Activated CD8-positive, alpha-beta T cell treated with anti-CD3 and anti-CD28 coated beads for 36 hours (primary cell): ENCODE measurements around the gene KIAA1755. TPM values are rescaled to one million over a fixed set of nuclear protein-coding genes. Genes with fewer than 3 reads are reported as not detected.

Experiments
- ATAC-seq: fragments of 200-7000 bp; cut with Tn5 transposase; one replicate; pipeline ENCODE4 v1.10.0; 2021; ENCODE audit warnings: mild to moderate bottlenecking, moderate library complexity
- CTCF ChIA-PET: fragments of 350-600 bp; sonication (Branson Sonifier 250); formaldehyde crosslinking; loops from one replicate; lab custom pipeline; 2021; ENCODE audit warnings: antibody characterized with exemption; lab: Charles Lee
- POLR2A ChIA-PET: fragments of 350-600 bp; sonication (Branson Sonifier 250); formaldehyde crosslinking; loops from one replicate; lab custom pipeline; 2021; ENCODE audit warnings: antibody characterized with exemption; lab: Charles Lee
- DNase-seq: peaks from one replicate; pipeline ENCODE4 v3.0.0-alpha.2; 2020
- H3K27ac Mint-ChIP-seq: one replicate; pipeline ENCODE4 v1.8.0; 2021; ENCODE audit warnings: mild to moderate bottlenecking, mixed read lengths
- H3K27me3 Mint-ChIP-seq: one replicate; pipeline ENCODE4 v1.8.0; 2021; ENCODE audit warnings: mixed read lengths
- H3K36me3 Mint-ChIP-seq: one replicate; pipeline ENCODE4 v1.8.0; 2021; ENCODE audit warnings: low read depth, mixed read lengths
- H3K4me1 Mint-ChIP-seq: one replicate; pipeline ENCODE4 v1.8.0; 2021; ENCODE audit warnings: low read depth, mixed read lengths
- H3K4me3 Mint-ChIP-seq: one replicate; pipeline ENCODE4 v1.8.0; 2021; ENCODE audit warnings: mild to moderate bottlenecking, moderate library complexity, mixed read lengths
- H3K9me3 Mint-ChIP-seq: one replicate; pipeline ENCODE4 v1.8.0; 2021; ENCODE audit warnings: mixed read lengths
- CTCF ChIP-seq: fragments of 200-600 bp; IDR thresholded peaks from one replicate; pipeline ENCODE4 v1.8.0; 2022; ENCODE audit warnings: antibody characterized with exemption, mild to moderate bottlenecking
- intact Hi-C: fragments of 100-400 bp; cut with micrococcal nuclease; formaldehyde crosslinking; loops from one replicate; pipeline ENCODE4 v1.10.0; 2022
- total RNA-seq, 2 experiments: library from RNA; stranded (reverse); gene quantifications; one replicate each; pipeline ENCODE4 v1.2.3, GENCODE V29; 2021

The KIAA1755 gene
- total RNA-seq, 2 experiments from 2014 or later, result not detected

GRCh38 chr20:38162149-38162548 is 98.4 kb downstream of the KIAA1755 start:
- no peak overlapping the region for H3K27ac Mint-ChIP-seq
- ATAC-seq (no peak), DNase-seq (no peak)
- H3K4me3 Mint-ChIP-seq, result no peak overlapping the region
- no peaks in the 10 kb centered on the region for H3K36me3 Mint-ChIP-seq
- intact Hi-C loops, result no loop called here
- TF ChIP-seq CTCF, result no peak
- H3K9me3 Mint-ChIP-seq, result no peaks in the 10 kb centered on the region
- ChIA-PET POLR2A (no interaction called here), CTCF (interaction anchor here (0.8 to 2.7 kb wide), 2 partner anchors 59 to 172 kb away, joined by 3 to 8 read pairs; no protein-coding TSS in a partner anchor)
- H3K4me1 Mint-ChIP-seq, result peaks cover 3% of the 10 kb centered on the region
- peaks cover 20% of the 10 kb centered on the region for H3K27me3 Mint-ChIP-seq

GRCh38 chr20:38161412-38161774 is 99.1 kb downstream of the KIAA1755 start:
- peaks cover 20% of the 10 kb centered on the region for H3K27me3 Mint-ChIP-seq
- H3K27ac Mint-ChIP-seq, result no peak overlapping the region
- peaks cover 3% of the 10 kb centered on the region for H3K4me1 Mint-ChIP-seq
- H3K36me3 Mint-ChIP-seq, result no peaks in the 10 kb centered on the region
- no peak overlapping the region for H3K4me3 Mint-ChIP-seq
- no peak for TF ChIP-seq CTCF
- DNase-seq (no peak), ATAC-seq (no peak)
- CTCF ChIA-PET, result interaction anchor here (1.0 kb wide), 2 partner anchors 60 to 104 kb away, joined by 4 to 5 read pairs; no protein-coding TSS in a partner anchor
- no peaks in the 10 kb centered on the region for H3K9me3 Mint-ChIP-seq
- POLR2A ChIA-PET, result no interaction called here
- intact Hi-C loops, result no loop called here

Other genes starting within 250 kb of the KIAA1755 start
- gene TTI1, start 227.3 kb downstream of the KIAA1755 start, total RNA-seq, result 10 to 100 TPM; 34.1 to 39.7 TPM
- gene RPRD1B, start 227.0 kb downstream of the KIAA1755 start, total RNA-seq, result 10 to 100 TPM; 29.1 to 29.3 TPM
- gene TGM2, start 95.5 kb downstream of the KIAA1755 start, total RNA-seq, result not detected
- not detected for gene BPI, start 43.4 kb upstream of the KIAA1755 start, total RNA-seq
- gene LBP, start 85.7 kb upstream of the KIAA1755 start, total RNA-seq, result not detected
- gene SNHG17, start 174.6 kb upstream of the KIAA1755 start, total RNA-seq, result 100 to 1,000 TPM; 154 to 159 TPM
- 10 to 100 TPM; 19.8 to 21.3 TPM for gene RALGAPB, start 212.1 kb upstream of the KIAA1755 start, total RNA-seq